Tibial artery (tissue), 4 donors: ENCODE results near the gene CDC14B.

ENCODE experiments used
- DNase-seq, 2 donors: peaks; one replicate each; pipeline ENCODE4 v3.0.0-alpha.2; 2019
- H3K27ac ChIP-seq, 2 donors: fragments of 200-600 bp; sonication (generic) in 1 of 2; 1 replicate in 1 of 2; 2 replicates in 1 of 2; pipeline ENCODE4 v1.5.1; 2018 to 2019; ENCODE audit warnings: mild to moderate bottlenecking in 1 of 2
- H3K27me3 ChIP-seq, 2 donors: fragments of 200-600 bp; sonication (generic) in 1 of 2; one replicate each; pipeline versions ENCODE4 v1.5.1 to v1.6.0; 2016 to 2019
- H3K36me3 ChIP-seq, 3 donors: fragments of 200-600 bp; sonication (generic) in 2 of 3; one replicate each; pipeline ENCODE4 v1.5.1; 2016 to 2019; ENCODE audit warnings: mild to moderate bottlenecking in 2 of 3
- H3K4me1 ChIP-seq, 4 donors: fragments of 200-600 bp; sonication (generic) in 2 of 4; 1 replicate in 3 of 4; 2 replicates in 1 of 4; pipeline ENCODE4 v1.5.1; 2016 to 2019
- H3K4me3 ChIP-seq, 2 donors: fragments of 200-600 bp; sonication (generic) in 1 of 2; 1 replicate in 1 of 2; 2 replicates in 1 of 2; pipeline ENCODE4 v1.5.1; 2018 to 2019; ENCODE audit warnings: mild to moderate bottlenecking in 2 of 2
- H3K9me3 ChIP-seq, 3 donors: fragments of 200-600 bp; sonication (generic) in 1 of 3; one replicate each; pipeline ENCODE4 v1.5.1; 2016 to 2019
- CTCF ChIP-seq, 2 experiments: fragments of 200-600 bp in 1 of 2; fragments of 450-650 bp in 1 of 2; IDR thresholded peaks; one replicate each; pipeline ENCODE4 v1.5.1; 2017 to 2019; ENCODE audit warnings: antibody characterized with exemption in 2 of 2, mild to moderate bottlenecking in 1 of 2, moderate library complexity in 1 of 2
- intact Hi-C: fragments of 100-400 bp; cut with DNase I; formaldehyde crosslinking; loops from one replicate; pipeline ENCODE4 v1.15.0; 2023; ENCODE audit warnings: low total_unique reads

The CDC14B gene

GRCh38 chr9:96651626-96652025 lies 32.0 kb upstream of the CDC14B start:
- intact Hi-C loops: loop anchor here (10.0 kb wide), 1 partner anchor 197 kb away; the partner anchor contains the start of gene HABP4
- peak in 1 of 2 experiments; percentile 11 for TF ChIP-seq CTCF (IDR thresholded peaks at IDR 0.05)
- Histone ChIP-seq H3K4me3 (no peak overlapping the region), H3K27me3 (no peaks in the 10 kb centered on the region), H3K9me3 (no peaks in the 10 kb centered on the region), H3K4me1 (peaks cover 0 to 24% (median 6%) of the 10 kb centered on the region in 4 donors), H3K36me3 (peaks cover 37 to 42% (median 41%) of the 10 kb centered on the region in 3 donors), H3K27ac (no peak overlapping the region)
- no peak for DNase-seq

GRCh38 chr9:96649620-96650324 lies 30.1 kb upstream of the CDC14B start:
- no peak overlapping the region for H3K4me3 ChIP-seq
- intact Hi-C loops: loop anchor here (10.0 kb wide), 1 partner anchor 195 kb away; the partner anchor contains the start of gene HABP4
- H3K36me3 ChIP-seq: peaks cover 53 to 59% (median 55%) of the 10 kb centered on the region in 3 donors
- H3K4me1 ChIP-seq: peaks cover 0 to 30% (median 4%) of the 10 kb centered on the region in 4 donors
- H3K27ac ChIP-seq: no peak overlapping the region
- H3K27me3 ChIP-seq: no peaks in the 10 kb centered on the region
- H3K9me3 ChIP-seq: no peaks in the 10 kb centered on the region
- no peak for DNase-seq
- TF ChIP-seq CTCF (IDR thresholded peaks at IDR 0.05): no peak

- peaks cover 0 to 14% (median 0%) of the 10 kb centered on the region in 4 donors for H3K4me1 ChIP-seq
- intact Hi-C loops: no loop called here
- no peak for TF ChIP-seq CTCF (IDR thresholded peaks at IDR 0.05)
- H3K9me3 ChIP-seq: no peaks in the 10 kb centered on the region
- no peak for DNase-seq
- H3K36me3 ChIP-seq: peaks cover 74 to 89% (median 76%) of the 10 kb centered on the region in 3 donors
- no peak overlapping the region for H3K4me3 ChIP-seq
- H3K27me3 ChIP-seq: no peaks in the 10 kb centered on the region
- peak overlapping the region; percentile 26 to 30 for H3K27ac ChIP-seq
Observed at GRCh38 chr9:96646081-96646991, 26.7 kb upstream of the CDC14B start.

- no peak for TF ChIP-seq CTCF (IDR thresholded peaks at IDR 0.05)
- no peak for DNase-seq
- Histone ChIP-seq H3K27me3 (no peaks in the 10 kb centered on the region), H3K36me3 (peaks cover 54 to 74% (median 55%) of the 10 kb centered on the region in 3 donors), H3K4me1 (peaks cover 0 to 14% (median 0%) of the 10 kb centered on the region in 4 donors), H3K9me3 (no peaks in the 10 kb centered on the region), H3K27ac (no peak overlapping the region), H3K4me3 (no peak overlapping the region)
- intact Hi-C loops: no loop called here
Observed at GRCh38 chr9:96644137-96644536, 24.5 kb upstream of the CDC14B start.

- H3K27ac ChIP-seq: no peak overlapping the region
Observed at GRCh38 chr9:96641514-96641913, 21.9 kb upstream of the CDC14B start.

More at GRCh38 chr9:96641514-96641913, 21.9 kb upstream of the CDC14B start:
- Histone ChIP-seq H3K4me1 (peaks cover 0 to 9% (median 0%) of the 10 kb centered on the region in 4 donors), H3K4me3 (no peak overlapping the region), H3K36me3 (peaks cover 37 to 52% (median 43%) of the 10 kb centered on the region in 3 donors), H3K9me3 (no peaks in the 10 kb centered on the region), H3K27me3 (no peaks in the 10 kb centered on the region)
- no peak for DNase-seq
- no peak for TF ChIP-seq CTCF (IDR thresholded peaks at IDR 0.05)
- intact Hi-C loops: no loop called here
